Measurements from ENCODE around the gene JAG2.

The JAG2 gene

DNA sequence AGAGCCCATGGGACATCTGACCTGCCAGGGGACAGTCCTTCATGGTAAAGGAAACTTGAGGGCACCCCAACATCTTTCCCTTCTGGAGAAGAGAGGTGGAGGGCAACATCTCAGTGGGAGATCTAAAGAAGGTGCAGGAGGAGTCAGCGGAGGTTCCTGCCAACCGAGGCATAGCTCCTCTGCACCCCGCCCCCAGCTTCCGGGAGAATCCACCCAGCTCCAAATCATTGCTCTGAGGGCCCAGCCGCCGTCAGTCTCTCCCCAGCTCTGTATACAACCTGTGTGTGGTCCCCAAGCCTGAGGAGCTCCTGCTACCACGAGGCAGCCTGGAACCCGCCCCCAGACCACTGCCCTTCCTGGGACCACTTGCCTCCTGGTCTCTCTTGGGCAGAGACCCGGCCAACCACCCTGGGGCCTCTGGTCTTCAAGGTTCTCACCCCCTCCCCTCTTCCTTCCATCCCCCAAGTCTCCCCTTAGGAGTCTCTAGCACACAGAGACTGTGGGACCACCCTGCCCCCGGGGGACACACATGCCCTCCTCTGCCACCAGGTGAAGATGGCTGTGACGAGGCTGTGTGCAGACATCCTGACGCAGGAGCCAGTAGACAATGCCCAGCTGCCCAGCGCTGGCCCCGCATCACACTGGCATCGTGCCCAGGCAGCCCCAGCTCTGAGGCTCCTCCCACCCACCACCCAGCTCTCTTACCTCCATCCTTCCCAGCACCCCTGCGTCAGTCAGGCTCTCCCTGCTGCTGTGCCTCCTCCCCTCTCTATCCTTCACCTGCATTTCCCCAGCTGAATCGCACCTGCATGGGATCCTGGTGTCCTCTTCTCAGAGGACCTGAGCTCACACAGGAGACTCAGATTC lies 25.6 kb upstream of the JAG2 start:
- H3K27me3 ChIP-seq (ENCODE audit: low read length), result no peaks in the 10 kb centered on the region
- no peak overlapping the region for H2AFZ ChIP-seq (ENCODE audit: low read depth, low read length, severe bottlenecking)
- no peaks in the 10 kb centered on the region for H3K79me2 ChIP-seq (ENCODE audit: insufficient read depth, low read length)
- H3K27ac ChIP-seq (ENCODE audit: low read depth, low read length), result no peak overlapping the region
- no peak overlapping the region for H3K9ac ChIP-seq (ENCODE audit: low read length)
- H3K36me3 ChIP-seq (ENCODE audit: low read length), result no peaks in the 10 kb centered on the region
- H3F3A ChIP-seq (ENCODE audit: insufficient read depth), result no peaks in the 10 kb centered on the region
- H3K4me2 ChIP-seq (ENCODE audit: low read depth, low read length, poor library complexity, severe bottlenecking), result no peak overlapping the region
- H3K9me3 ChIP-seq (ENCODE audit: insufficient read depth, low read length), result no peaks in the 10 kb centered on the region
- TF ChIP-seq EZH2phosphoT487 (conservative IDR thresholded peaks at IDR 0.05; ENCODE audit: low read length), result no peak
- TF ChIP-seq, protein P1, sequence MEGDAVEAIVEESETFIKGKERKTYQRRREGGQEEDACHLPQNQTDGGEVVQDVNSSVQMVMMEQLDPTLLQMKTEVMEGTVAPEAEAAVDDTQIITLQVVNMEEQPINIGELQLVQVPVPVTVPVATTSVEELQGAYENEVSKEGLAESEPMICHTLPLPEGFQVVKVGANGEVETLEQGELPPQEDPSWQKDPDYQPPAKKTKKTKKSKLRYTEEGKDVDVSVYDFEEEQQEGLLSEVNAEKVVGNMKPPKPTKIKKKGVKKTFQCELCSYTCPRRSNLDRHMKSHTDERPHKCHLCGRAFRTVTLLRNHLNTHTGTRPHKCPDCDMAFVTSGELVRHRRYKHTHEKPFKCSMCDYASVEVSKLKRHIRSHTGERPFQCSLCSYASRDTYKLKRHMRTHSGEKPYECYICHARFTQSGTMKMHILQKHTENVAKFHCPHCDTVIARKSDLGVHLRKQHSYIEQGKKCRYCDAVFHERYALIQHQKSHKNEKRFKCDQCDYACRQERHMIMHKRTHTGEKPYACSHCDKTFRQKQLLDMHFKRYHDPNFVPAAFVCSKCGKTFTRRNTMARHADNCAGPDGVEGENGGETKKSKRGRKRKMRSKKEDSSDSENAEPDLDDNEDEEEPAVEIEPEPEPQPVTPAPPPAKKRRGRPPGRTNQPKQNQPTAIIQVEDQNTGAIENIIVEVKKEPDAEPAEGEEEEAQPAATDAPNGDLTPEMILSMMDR (IDR thresholded peaks at IDR 0.05; ENCODE audit: insufficient read depth, low read length, poor library complexity, severe bottlenecking), result no peak
- no peak overlapping the region for H3K4me3 ChIP-seq (ENCODE audit: insufficient read depth, low read length, poor library complexity, severe bottlenecking)
- H4K20me1 ChIP-seq (ENCODE audit: low read depth, low read length), result no peaks in the 10 kb centered on the region
- H3K9me2 ChIP-seq (replicated peaks; ENCODE audit: insufficient read depth, low read length), result no peaks in the 10 kb centered on the region

DNA sequence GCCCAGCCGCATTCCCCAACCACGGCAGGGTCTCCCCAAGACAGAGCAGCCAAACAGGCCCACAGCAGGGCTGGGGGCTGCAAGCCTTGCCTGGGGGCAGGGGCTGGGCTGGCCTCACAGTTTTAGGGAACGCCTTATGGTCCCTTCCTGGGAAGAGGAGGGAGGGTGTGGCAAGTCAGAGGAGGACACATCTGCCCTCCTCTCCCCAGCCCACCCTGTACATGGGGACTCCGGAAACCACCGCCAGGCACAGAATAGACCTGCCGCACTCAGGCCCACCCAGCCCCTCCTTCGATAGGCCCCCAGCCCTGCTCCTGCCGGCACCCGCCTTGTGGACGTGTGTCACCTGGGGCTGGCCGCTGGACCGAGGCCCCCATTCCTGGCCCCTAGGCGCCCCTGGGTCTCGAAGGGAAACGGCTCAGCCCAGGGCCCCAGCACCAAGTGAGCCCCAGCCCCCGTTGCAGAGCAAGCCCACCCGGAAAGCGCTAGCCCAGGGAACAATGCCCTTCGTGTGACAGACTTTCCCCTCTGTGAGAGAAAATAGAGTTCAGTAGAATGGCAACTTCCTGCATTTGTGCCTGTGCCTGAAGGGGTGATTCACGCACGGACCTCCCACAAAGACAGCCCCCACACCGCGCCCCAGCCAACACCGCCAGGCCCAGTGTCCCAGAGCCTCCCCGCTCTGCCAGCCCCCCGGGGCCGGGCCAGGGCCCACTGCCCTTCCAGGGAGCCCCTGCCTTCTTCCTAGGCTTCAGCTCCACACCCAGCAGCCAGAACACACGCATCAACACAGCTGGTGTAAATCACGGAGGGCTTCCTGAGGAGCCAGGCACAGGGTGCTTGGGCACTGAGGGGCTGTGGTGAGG lies 24.5 kb upstream of the JAG2 start:
- H4K20me1 ChIP-seq (ENCODE audit: low read depth, low read length), result no peaks in the 10 kb centered on the region

DNA sequence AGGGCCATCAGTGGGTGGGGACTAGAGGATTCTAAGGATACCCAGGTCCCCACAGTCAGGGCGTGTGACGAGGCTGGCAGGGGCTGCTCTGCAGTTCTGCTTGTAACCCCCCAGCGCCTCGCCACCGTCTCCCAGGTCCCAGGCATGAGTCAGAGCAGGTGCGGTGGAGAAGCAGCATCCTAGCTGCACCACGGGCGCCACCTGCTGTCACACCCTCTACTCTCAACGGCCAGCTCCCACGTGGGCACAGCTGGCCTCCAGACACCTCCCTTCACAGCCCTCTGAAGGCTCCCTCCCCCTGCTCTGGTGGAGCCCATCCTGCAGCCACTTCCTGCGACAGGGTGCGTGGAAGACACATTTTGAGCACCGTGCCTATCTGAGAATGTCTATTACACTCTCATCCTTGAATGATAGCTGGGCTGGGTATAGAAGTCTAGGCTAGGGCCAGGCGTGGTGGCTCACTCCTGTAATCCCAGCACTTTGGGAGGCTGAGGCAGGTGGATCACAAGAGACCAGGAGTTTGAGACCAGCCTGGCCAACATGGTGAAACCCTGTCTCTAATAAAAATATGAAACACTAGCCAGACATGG lies 19.5 kb upstream of the JAG2 start:
- no peaks in the 10 kb centered on the region for H4K20me1 ChIP-seq (ENCODE audit: low read depth, low read length)

More for the DNA sequence above, 24.5 kb upstream of the JAG2 start:
- Histone ChIP-seq H3K4me2 (ENCODE audit: low read depth, low read length, poor library complexity, severe bottlenecking) (no peak overlapping the region), H3K9ac (ENCODE audit: low read length) (no peak overlapping the region), H3K9me2 (replicated peaks; ENCODE audit: insufficient read depth, low read length) (no peaks in the 10 kb centered on the region), H3K9me3 (ENCODE audit: insufficient read depth, low read length) (0 out of 2 replicates have a peak, but pooled peaks cover 1% of the 10 kb centered on the region), H2AFZ (ENCODE audit: low read depth, low read length, severe bottlenecking) (no peak overlapping the region), H3K36me3 (ENCODE audit: low read length) (no peaks in the 10 kb centered on the region), H3K4me3 (ENCODE audit: insufficient read depth, low read length, poor library complexity, severe bottlenecking) (no peak overlapping the region), H3K79me2 (ENCODE audit: insufficient read depth, low read length) (no peaks in the 10 kb centered on the region), H3F3A (ENCODE audit: insufficient read depth) (no peaks in the 10 kb centered on the region), H3K27ac (ENCODE audit: low read depth, low read length) (no peak overlapping the region), H3K27me3 (ENCODE audit: low read length) (no peaks in the 10 kb centered on the region)
- no peak for TF ChIP-seq EZH2phosphoT487 (conservative IDR thresholded peaks at IDR 0.05; ENCODE audit: low read length)
- TF ChIP-seq, protein P1 (IDR thresholded peaks at IDR 0.05; ENCODE audit: insufficient read depth, low read length, poor library complexity, severe bottlenecking), result no peak

More for the DNA sequence above, 19.5 kb upstream of the JAG2 start:
- Histone ChIP-seq H3K27me3 (ENCODE audit: low read length) (no peaks in the 10 kb centered on the region), H3K27ac (ENCODE audit: low read depth, low read length) (no peak overlapping the region), H3F3A (ENCODE audit: insufficient read depth) (no peaks in the 10 kb centered on the region), H3K4me2 (ENCODE audit: low read depth, low read length, poor library complexity, severe bottlenecking) (no peak overlapping the region), H2AFZ (ENCODE audit: low read depth, low read length, severe bottlenecking) (no peak overlapping the region), H3K4me3 (ENCODE audit: insufficient read depth, low read length, poor library complexity, severe bottlenecking) (no peak overlapping the region), H3K9me3 (ENCODE audit: insufficient read depth, low read length) (0 out of 2 replicates have a peak, but pooled peaks cover 5% of the 10 kb centered on the region), H3K9me2 (replicated peaks; ENCODE audit: insufficient read depth, low read length) (no peaks in the 10 kb centered on the region), H3K36me3 (ENCODE audit: low read length) (no peaks in the 10 kb centered on the region), H3K79me2 (ENCODE audit: insufficient read depth, low read length) (no peaks in the 10 kb centered on the region), H3K9ac (ENCODE audit: low read length) (no peak overlapping the region)
- TF ChIP-seq EZH2phosphoT487 (conservative IDR thresholded peaks at IDR 0.05; ENCODE audit: low read length), result no peak
- TF ChIP-seq, protein P1 (IDR thresholded peaks at IDR 0.05; ENCODE audit: insufficient read depth, low read length, poor library complexity, severe bottlenecking), result no peak
